Measurements from ENCODE around the gene LRFN2.

Gene LRFN2

GRCh38 chr6:40408786-40409542 lies 178.2 kb downstream of the LRFN2 start:
- in situ Hi-C loops (cut with MboI; ENCODE audit: low sequenced_read_pairs), result no loop called here

- in situ Hi-C loops (cut with MboI; ENCODE audit: low sequenced_read_pairs), result no loop called here
Observed at GRCh38 chr6:40407239-40407638, 179.9 kb downstream of the LRFN2 start.

GRCh38 chr6:40406175-40406574 lies 181.0 kb downstream of the LRFN2 start:
- in situ Hi-C loops (cut with MboI; ENCODE audit: low sequenced_read_pairs), result no loop called here

- in situ Hi-C loops (cut with MboI; ENCODE audit: low sequenced_read_pairs), result no loop called here
Observed at GRCh38 chr6:40400738-40401137, 186.4 kb downstream of the LRFN2 start.

GRCh38 chr6:40399888-40400457 lies 187.2 kb downstream of the LRFN2 start:
- in situ Hi-C loops (cut with MboI; ENCODE audit: low sequenced_read_pairs), result no loop called here

- in situ Hi-C loops (cut with MboI; ENCODE audit: low sequenced_read_pairs), result no loop called here
Observed at GRCh38 chr6:40398810-40399477, 188.2 kb downstream of the LRFN2 start.

- in situ Hi-C loops (cut with MboI; ENCODE audit: low sequenced_read_pairs), result no loop called here
Observed at GRCh38 chr6:40398034-40398691, 189.0 kb downstream of the LRFN2 start.

- in situ Hi-C loops (cut with MboI; ENCODE audit: low sequenced_read_pairs), result no loop called here
Observed at GRCh38 chr6:40397287-40398033, 189.7 kb downstream of the LRFN2 start.

GRCh38 chr6:40395698-40396076 lies 191.5 kb downstream of the LRFN2 start:
- in situ Hi-C loops (cut with MboI; ENCODE audit: low sequenced_read_pairs), result no loop called here

GRCh38 chr6:40395066-40395697 lies 192.0 kb downstream of the LRFN2 start:
- in situ Hi-C loops (cut with MboI; ENCODE audit: low sequenced_read_pairs), result no loop called here

- in situ Hi-C loops (cut with MboI; ENCODE audit: low sequenced_read_pairs), result no loop called here
Observed at GRCh38 chr6:40394381-40394780, 192.8 kb downstream of the LRFN2 start.

GRCh38 chr6:40393641-40394040 lies 193.5 kb downstream of the LRFN2 start:
- in situ Hi-C loops (cut with MboI; ENCODE audit: low sequenced_read_pairs), result no loop called here

GRCh38 chr6:40392589-40392988 lies 194.6 kb downstream of the LRFN2 start:
- in situ Hi-C loops (cut with MboI; ENCODE audit: low sequenced_read_pairs), result no loop called here

GRCh38 chr6:40391851-40392517 lies 195.2 kb downstream of the LRFN2 start:
- in situ Hi-C loops (cut with MboI; ENCODE audit: low sequenced_read_pairs), result no loop called here

- in situ Hi-C loops (cut with MboI; ENCODE audit: low sequenced_read_pairs), result no loop called here
Observed at GRCh38 chr6:40391086-40391485, 196.1 kb downstream of the LRFN2 start.

- in situ Hi-C loops (cut with MboI; ENCODE audit: low sequenced_read_pairs), result no loop called here
Observed at GRCh38 chr6:40390144-40390800, 196.9 kb downstream of the LRFN2 start.

GRCh38 chr6:40389254-40389653 lies 197.9 kb downstream of the LRFN2 start:
- in situ Hi-C loops (cut with MboI; ENCODE audit: low sequenced_read_pairs), result no loop called here

- in situ Hi-C loops (cut with MboI; ENCODE audit: low sequenced_read_pairs), result no loop called here
Observed at GRCh38 chr6:40387871-40388264, 199.3 kb downstream of the LRFN2 start.

GRCh38 chr6:40387127-40387870 lies 199.9 kb downstream of the LRFN2 start:
- in situ Hi-C loops (cut with MboI; ENCODE audit: low sequenced_read_pairs), result no loop called here
